ENCODE measurements around the gene TUBA1C. TPM values are rescaled to one million over a fixed set of nuclear protein-coding genes. Genes with fewer than 3 reads are reported as not detected.
A peak's percentile ranks its signal among the peaks of the same experiment; 100 is the strongest.

TUBA1C gene
- total and polyA plus RNA-seq, 2 of the 8 experiments (the other 6 are each of a cell fraction or from before 2014, with no cell fraction given): 504 to 3,101 TPM

GRCh38 chr12:49282302-49282701, 17.4 kb downstream of the TUBA1C start:
- FAIRE-seq: no peak
- H4K5ac ChIP-seq (ENCODE audit: insufficient read length, low read depth, low read length): no peak overlapping the region
- H3K4me1 ChIP-seq (replicated peaks in 1 of 4; ENCODE audit: control insufficient read depth in 3 of 4, insufficient read depth in 4 of 4, low read length in 3 of 4): peaks cover 0 to 7% (median 5%) of the 10 kb centered on the region in 4 experiments; a peak in 3 of 7 replicates
- peak overlapping the region; percentile 71; the same call in 1 of the 2 replicates for H4K8ac ChIP-seq (ENCODE audit: extremely low read depth, insufficient read depth, low read length)
- H3K9me3 ChIP-seq (ENCODE audit: insufficient read depth in 2 of 2, low read depth in 1 of 2, low read length in 1 of 2): no peaks in the 10 kb centered on the region
- no peak overlapping the region for H3K9ac ChIP-seq (replicated peaks in 1 of 4; ENCODE audit: extremely low read depth in 1 of 4, low read depth in 3 of 4, low read length in 3 of 4)
- H3K23ac ChIP-seq (ENCODE audit: insufficient read length): no peak overlapping the region
- no peaks in the 10 kb centered on the region for H3K79me2 ChIP-seq (ENCODE audit: control insufficient read depth in 1 of 2, insufficient read depth in 2 of 2, low read length in 2 of 2)
- H3K18ac ChIP-seq (ENCODE audit: extremely low read depth, low read length): no peak overlapping the region
- ChIA-PET CTCF (ENCODE audit: partially characterized antibody) (interaction anchor here (0.8 to 17.0 kb wide), 10 partner anchors 14 to 392 kb away, joined by 3 to 172 read pairs (median 4); partner anchors contain the start of genes DNAJC22 and PRPH), POLR2A (ENCODE audit: partially characterized antibody) (interaction anchor here (0.7 to 1.1 kb wide), 7 partner anchors 9 to 64 kb away, joined by 3 to 5 read pairs (median 4); partner anchors contain the start of gene DNAJC22)
- H3K27me3 ChIP-seq (replicated peaks in 1 of 4; ENCODE audit: control insufficient read depth in 3 of 4, extremely low read depth in 1 of 4, insufficient read depth in 3 of 4, low read length in 3 of 4): no peaks in the 10 kb centered on the region
- H2AFZ ChIP-seq (ENCODE audit: low read length): no peak overlapping the region
- no peak overlapping the region for H2BK120ac ChIP-seq (replicated peaks; ENCODE audit: low read depth, low read length)
- H4K20me1 ChIP-seq (replicated peaks in 1 of 2; ENCODE audit: control insufficient read depth in 1 of 2, insufficient read depth in 2 of 2, low read length in 2 of 2): no peaks in the 10 kb centered on the region
- H3K23me2 ChIP-seq (ENCODE audit: low read depth, low read length): no peaks in the 10 kb centered on the region; the same call in 1 of the 2 replicates
- no peak overlapping the region for H3K4ac ChIP-seq (replicated peaks; ENCODE audit: insufficient read length, low read depth, low read length)
- H3K4me2 ChIP-seq (ENCODE audit: insufficient read depth in 1 of 2, low read depth in 2 of 2, low read length in 2 of 2): no peak overlapping the region
- H3K14ac ChIP-seq (ENCODE audit: insufficient read length): no peak overlapping the region
- no peaks in the 10 kb centered on the region for H3K79me1 ChIP-seq (ENCODE audit: low read depth, low read length)
- H3K56ac ChIP-seq (replicated peaks; ENCODE audit: insufficient read length, low read depth, low read length): no peak overlapping the region
- H3K27ac ChIP-seq (ENCODE audit: low read depth, low read length): no peak overlapping the region
- H4K91ac ChIP-seq (replicated peaks; ENCODE audit: insufficient read length, low read length): no peak overlapping the region
- peak overlapping the region; percentile 24; the same call in 1 of the 2 replicates for H2BK5ac ChIP-seq (ENCODE audit: low read depth, low read length)
- no peak overlapping the region for H3K4me3 ChIP-seq (ENCODE audit: extremely low read depth in 1 of 4, insufficient read depth in 2 of 4, low read depth in 3 of 4, low read length in 4 of 4)
- WGBS, 2 experiments (ENCODE audit: extremely low coverage in 1 of 2, insufficient coverage in 1 of 2, insufficient read length in 1 of 2, insufficient replicate concordance in 2 of 2, low coverage in 1 of 2, low lambda C conversion rate in 2 of 2, missing lambda C conversion rate in 1 of 2): 80% methylated on average over 5 of the region's 5 CpGs; no CpG with 5 or more reads in 1 of the 2 experiments
- H2BK12ac ChIP-seq (ENCODE audit: low read depth, low read length): no peak overlapping the region
- no peak overlapping the region for H2BK15ac ChIP-seq (ENCODE audit: low read length)
- no peak for DNase-seq (ENCODE audit: low read depth in 1 of 2, low spot score in 2 of 2)
- no peak overlapping the region for H2BK20ac ChIP-seq (ENCODE audit: low read length)
- H3K36me3 ChIP-seq (ENCODE audit: control insufficient read depth in 2 of 4, insufficient read depth in 4 of 4, low read length in 3 of 4): no peaks in the 10 kb centered on the region
- no peak overlapping the region for H2AK5ac ChIP-seq (ENCODE audit: low read depth, low read length)
- TF ChIP-seq CBX5 (IDR thresholded peaks at IDR 0.05; ENCODE audit: low read depth, low read length): no peak
- no peak for TF ChIP-seq SIX5 (IDR thresholded peaks at IDR 0.05; ENCODE audit: low read depth, low read length)
- no peak for TF ChIP-seq HDAC6 (IDR thresholded peaks at IDR 0.05; ENCODE audit: low read depth, low read length)
- TF ChIP-seq RNF2 (IDR thresholded peaks at IDR 0.05; ENCODE audit: borderline replicate concordance, low read depth, low read length, missing control alignments, poor library complexity, severe bottlenecking): no peak
- no peak for TF ChIP-seq KDM5A (IDR thresholded peaks at IDR 0.05; ENCODE audit: low read length)
- TF ChIP-seq ATF3 (IDR thresholded peaks at IDR 0.05; ENCODE audit: insufficient read depth, low read depth, low read length): no peak
- no peak for TF ChIP-seq JUND (IDR thresholded peaks at IDR 0.05; ENCODE audit: low read length)
- no peak for TF ChIP-seq EGR1 (IDR thresholded peaks at IDR 0.05; ENCODE audit: borderline replicate concordance, low read depth, low read length)
- no peak for TF ChIP-seq TEAD4 (IDR thresholded peaks at IDR 0.05; ENCODE audit: low read depth, low read length)
- TF ChIP-seq TAF1 (IDR thresholded peaks at IDR 0.05; ENCODE audit: low read depth, low read length): no peak
- TF ChIP-seq GTF2F1 (IDR thresholded peaks at IDR 0.05; ENCODE audit: borderline replicate concordance, low read depth, low read length): no peak
- TF ChIP-seq MAX (IDR thresholded peaks at IDR 0.05): no peak
- no peak for TF ChIP-seq RFX5 (IDR thresholded peaks at IDR 0.05; ENCODE audit: borderline replicate concordance, low read depth, low read length)

All from H1 (cell line).